ENCODE results near the gene LRRC70.

GRCh38 chr5:62593331-62593730 is 14.7 kb downstream of the LRRC70 start:
- TF ChIP-seq ZNF274 (IDR thresholded peaks at IDR 0.05; ENCODE audit: low read depth, low read length) (no peak), SUZ12 (IDR thresholded peaks at IDR 0.05; ENCODE audit: extremely low read depth, insufficient read depth, insufficient read length) (no peak), YY1 (IDR thresholded peaks at IDR 0.05; ENCODE audit: insufficient read depth, insufficient read length) (no peak)
